NCI-H526 (cell line): ENCODE results near the gene IGF1.
"Not testable (repeated sequence)": the region's sequence is repeated elsewhere in the genome, so short reads cannot be mapped to it uniquely, and the experiment has no call there.

ENCODE experiments used
- DNase-seq, 2 experiments: peaks; one replicate each; lab custom pipeline; 2025; lab: John Stamatoyannopoulos, UW

Gene IGF1

GRCh38 chr12:102461501-102461900, 18.9 kb downstream of the IGF1 start:
- DNase-seq = no peak

GRCh38 chr12:102459314-102459713, 21.0 kb downstream of the IGF1 start:
- DNase-seq = no peak

- DNase-seq = no peak
Observed at GRCh38 chr12:102454808-102455760, 25.3 kb downstream of the IGF1 start.

GRCh38 chr12:102454330-102454729, 26.0 kb downstream of the IGF1 start:
- DNase-seq = no peak

- no peak for DNase-seq
Observed at GRCh38 chr12:102452605-102453004, 27.8 kb downstream of the IGF1 start.

GRCh38 chr12:102449018-102449417, 31.3 kb downstream of the IGF1 start:
- not testable (repeated sequence) for DNase-seq

GRCh38 chr12:102447426-102447825, 32.9 kb downstream of the IGF1 start:
- not testable (repeated sequence) for DNase-seq

- no peak for DNase-seq
Observed at GRCh38 chr12:102444707-102445106, 35.7 kb downstream of the IGF1 start.

- DNase-seq = no peak
Observed at GRCh38 chr12:102444093-102444492, 36.3 kb downstream of the IGF1 start.

- no peak for DNase-seq
Observed at GRCh38 chr12:102441077-102441596, 39.2 kb downstream of the IGF1 start.

- no peak for DNase-seq
Observed at GRCh38 chr12:102439426-102440405, 40.6 kb downstream of the IGF1 start.

- no peak for DNase-seq
Observed at GRCh38 chr12:102438827-102439210, 41.5 kb downstream of the IGF1 start.

GRCh38 chr12:102438047-102438826, 42.1 kb downstream of the IGF1 start:
- DNase-seq = no peak

- DNase-seq = no peak
Observed at GRCh38 chr12:102437511-102437910, 42.9 kb downstream of the IGF1 start.

- DNase-seq = no peak
Observed at GRCh38 chr12:102436867-102437266, 43.5 kb downstream of the IGF1 start.

- no peak for DNase-seq
Observed at GRCh38 chr12:102435827-102436436, 44.4 kb downstream of the IGF1 start.

- no peak for DNase-seq
Observed at GRCh38 chr12:102433304-102433703, 47.1 kb downstream of the IGF1 start.

- DNase-seq = no peak
Observed at GRCh38 chr12:102430661-102431060, 49.7 kb downstream of the IGF1 start.

- no peak for DNase-seq
Observed at GRCh38 chr12:102429211-102430154, 50.9 kb downstream of the IGF1 start.

- no peak for DNase-seq
Observed at GRCh38 chr12:102427543-102427941, 52.8 kb downstream of the IGF1 start.
